Measurements from ENCODE around the gene PACSIN1.

DNA sequence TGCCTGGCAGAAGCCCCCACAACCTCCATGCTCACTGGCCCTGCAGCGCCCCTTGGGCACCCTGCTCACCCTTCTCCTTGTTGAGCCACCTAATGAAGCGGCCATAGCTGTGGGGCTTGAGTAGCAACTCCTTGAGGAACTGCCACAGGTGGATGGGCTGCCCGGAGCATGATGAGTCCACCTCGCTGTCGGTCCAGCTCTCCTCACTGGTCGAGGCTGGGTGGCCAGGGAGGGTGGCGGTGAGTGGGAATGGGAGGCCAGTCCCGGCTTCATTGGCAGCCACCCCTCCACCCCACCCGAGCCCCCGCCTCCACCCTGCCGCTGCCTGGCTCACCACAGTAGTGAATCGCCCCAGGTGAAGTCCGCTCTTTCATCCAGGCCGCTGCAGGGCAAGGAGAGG, 73.3 kb downstream of the PACSIN1 start:
- TF ChIP-seq ZNF48 (tag by site-specific recombination; IDR thresholded peaks at IDR 0.05) = no peak
- TF ChIP-seq, protein P1, sequence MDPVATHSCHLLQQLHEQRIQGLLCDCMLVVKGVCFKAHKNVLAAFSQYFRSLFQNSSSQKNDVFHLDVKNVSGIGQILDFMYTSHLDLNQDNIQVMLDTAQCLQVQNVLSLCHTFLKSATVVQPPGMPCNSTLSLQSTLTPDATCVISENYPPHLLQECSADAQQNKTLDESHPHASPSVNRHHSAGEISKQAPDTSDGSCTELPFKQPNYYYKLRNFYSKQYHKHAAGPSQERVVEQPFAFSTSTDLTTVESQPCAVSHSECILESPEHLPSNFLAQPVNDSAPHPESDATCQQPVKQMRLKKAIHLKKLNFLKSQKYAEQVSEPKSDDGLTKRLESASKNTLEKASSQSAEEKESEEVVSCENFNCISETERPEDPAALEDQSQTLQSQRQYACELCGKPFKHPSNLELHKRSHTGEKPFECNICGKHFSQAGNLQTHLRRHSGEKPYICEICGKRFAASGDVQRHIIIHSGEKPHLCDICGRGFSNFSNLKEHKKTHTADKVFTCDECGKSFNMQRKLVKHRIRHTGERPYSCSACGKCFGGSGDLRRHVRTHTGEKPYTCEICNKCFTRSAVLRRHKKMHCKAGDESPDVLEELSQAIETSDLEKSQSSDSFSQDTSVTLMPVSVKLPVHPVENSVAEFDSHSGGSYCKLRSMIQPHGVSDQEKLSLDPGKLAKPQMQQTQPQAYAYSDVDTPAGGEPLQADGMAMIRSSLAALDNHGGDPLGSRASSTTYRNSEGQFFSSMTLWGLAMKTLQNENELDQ (tag by site-specific recombination; IDR thresholded peaks at IDR 0.05; ENCODE audit: low read depth) = no peak
- TF ChIP-seq ZNF629 (tag by site-specific recombination; IDR thresholded peaks at IDR 0.05) = no peak
- no peak for TF ChIP-seq ZNF548 (tag by site-specific recombination; IDR thresholded peaks at IDR 0.05)
- no peak for TF ChIP-seq YY1 (tag by site-specific recombination; IDR thresholded peaks at IDR 0.05)
- TF ChIP-seq ZBTB10 (tag by site-specific recombination; IDR thresholded peaks at IDR 0.05) = no peak
- TF ChIP-seq ZIC2 (tag by site-specific recombination; IDR thresholded peaks at IDR 0.05) = no peak
- no peak for TF ChIP-seq IKZF3 (tag by site-specific recombination; IDR thresholded peaks at IDR 0.05)
- TF ChIP-seq CTCF (tag by site-specific recombination; IDR thresholded peaks at IDR 0.05) = no peak
- TF ChIP-seq, protein P2, sequence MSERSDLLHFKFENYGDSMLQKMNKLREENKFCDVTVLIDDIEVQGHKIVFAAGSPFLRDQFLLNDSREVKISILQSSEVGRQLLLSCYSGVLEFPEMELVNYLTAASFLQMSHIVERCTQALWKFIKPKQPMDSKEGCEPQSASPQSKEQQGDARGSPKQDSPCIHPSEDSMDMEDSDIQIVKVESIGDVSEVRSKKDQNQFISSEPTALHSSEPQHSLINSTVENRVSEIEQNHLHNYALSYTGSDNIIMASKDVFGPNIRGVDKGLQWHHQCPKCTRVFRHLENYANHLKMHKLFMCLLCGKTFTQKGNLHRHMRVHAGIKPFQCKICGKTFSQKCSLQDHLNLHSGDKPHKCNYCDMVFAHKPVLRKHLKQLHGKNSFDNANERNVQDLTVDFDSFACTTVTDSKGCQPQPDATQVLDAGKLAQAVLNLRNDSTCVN (tag by site-specific recombination; optimal IDR thresholded peaks at IDR 0.05) = no peak

Data from HEK293 (cell line).